M059J (cell line): ENCODE measurements around the gene HEPACAM. TPM values are rescaled to one million over a fixed set of nuclear protein-coding genes. Genes with fewer than 3 reads are reported as not detected.

Source experiments
- total RNA-seq: library from RNA; depleted of rRNA; stranded (reverse); fragments of >200 nt; shearing (Covaris generic); gene quantifications from 2 replicates; pipeline ENCODE4 v1.2.3, GENCODE V29; 2014; rRNA removed

Gene HEPACAM
- total RNA-seq, 1 experiment from 2014 or later, result not detected

Other genes with a start within 250 kb of the HEPACAM start
- gene NRGN, start 196.1 kb downstream of the HEPACAM start, total RNA-seq, result 12.1 and 21.2 TPM in 2 replicates
- gene VSIG2, start 183.8 kb downstream of the HEPACAM start, total RNA-seq, result not detected in 2 replicates
- gene ESAM, start 173.8 kb downstream of the HEPACAM start, total RNA-seq, result 0.74 and 0.99 TPM in 2 replicates
- 10.8 and 14.1 TPM in 2 replicates for gene MSANTD2, start 135.6 kb downstream of the HEPACAM start, total RNA-seq
- gene ROBO3, start 70.6 kb downstream of the HEPACAM start, total RNA-seq, result 2.7 and 7.0 TPM in 2 replicates
- 0.20 and 0.99 TPM in 2 replicates for gene ROBO4, start 38.2 kb downstream of the HEPACAM start, total RNA-seq
- gene HEPN1, start 16.8 kb downstream of the HEPACAM start, total RNA-seq, result not detected in 2 replicates
- 6.1 and 7.6 TPM in 2 replicates for gene CCDC15, start 18.2 kb upstream of the HEPACAM start, total RNA-seq
- 7.2 and 11.8 TPM in 2 replicates for gene SLC37A2, start 127.3 kb upstream of the HEPACAM start, total RNA-seq
- gene TMEM218, start 175.6 kb upstream of the HEPACAM start, total RNA-seq, result 24.0 and 32.7 TPM in 2 replicates
- gene PKNOX2, start 228.7 kb upstream of the HEPACAM start, total RNA-seq, result not detected in 2 replicates